OCI-LY7 (cell line): ENCODE results near the gene ADAM11. TPM values are rescaled to one million over a fixed set of nuclear protein-coding genes. Genes with fewer than 3 reads are reported as not detected.

ENCODE experiments used
- BruUV-seq: library from RNA; stranded (reverse); fragments of 400-500 nt; replicated peaks from 2 replicates; lab custom pipeline; 2021; lab: Mats Ljungman, UMichigan
- CTCF ChIA-PET: fragments of 300-600 bp; sonication (Branson Sonifier 250); formaldehyde crosslinking; loops from one replicate; lab custom pipeline; 2022; ENCODE audit warnings: antibody characterized with exemption; ENCODE audit not compliant: unreplicated experiment; lab: Charles Lee
- POLR2A ChIA-PET: fragments of 300-600 bp; sonication (Branson Sonifier 250); formaldehyde crosslinking; loops from one replicate; lab custom pipeline; 2022; ENCODE audit warnings: antibody characterized with exemption; lab: Charles Lee
- DNase-seq: peaks from one replicate; pipeline ENCODE4 v3.0.0-alpha.2; 2015; ENCODE audit warnings: low spot score
- H2AFZ ChIP-seq: fragments of 200-600 bp; sonication (generic), shearing (Covaris generic); 2 replicates; pipeline ENCODE4 v1.6.1; 2014; ENCODE audit warnings: mild to moderate bottlenecking, antibody characterized with exemption, low read length, moderate library complexity
- H3K27ac ChIP-seq: fragments of 200-600 bp; sonication (generic); 2 replicates; pipeline ENCODE4 v1.5.1; 2014; ENCODE audit warnings: mixed run types, low read depth, mild to moderate bottlenecking, moderate library complexity, low read length, inconsistent platforms; ENCODE audit not compliant: poor library complexity, severe bottlenecking
- H3K36me3 ChIP-seq: fragments of 200-600 bp; sonication (generic); 2 replicates; pipeline ENCODE4 v1.6.1; 2014; ENCODE audit warnings: mild to moderate bottlenecking, antibody characterized with exemption, low read length, moderate library complexity, mixed read lengths; ENCODE audit not compliant: insufficient read depth
- H3K4me1 ChIP-seq: fragments of 200-600 bp; sonication (generic); 2 replicates; pipeline ENCODE4 v1.5.1; 2014; ENCODE audit warnings: mild to moderate bottlenecking, low read length; ENCODE audit not compliant: insufficient read depth, poor library complexity, severe bottlenecking
- H3K4me2 ChIP-seq: fragments of 200-600 bp; sonication (generic); 2 replicates; pipeline ENCODE4 v1.6.1; 2014; ENCODE audit warnings: mild to moderate bottlenecking, low read length
- H3K4me3 ChIP-seq: fragments of 200-600 bp; sonication (generic); 2 replicates; pipeline ENCODE4 v1.5.1; 2014; ENCODE audit warnings: mild to moderate bottlenecking, low read depth, low read length; ENCODE audit not compliant: poor library complexity, severe bottlenecking
- H3K79me2 ChIP-seq: fragments of 200-600 bp; sonication (generic); 2 replicates; pipeline ENCODE4 v1.6.1; 2016; ENCODE audit warnings: low read depth, mild to moderate bottlenecking, low read length, moderate library complexity, mixed read lengths; ENCODE audit not compliant: insufficient read depth
- H3K9me2 ChIP-seq: fragments of 200-600 bp; sonication (generic); 2 replicates; pipeline ENCODE4 v1.6.1; 2016; ENCODE audit warnings: mild to moderate bottlenecking, low read length, mixed read lengths; ENCODE audit not compliant: insufficient read depth
- H3K9me3 ChIP-seq: fragments of 200-600 bp; sonication (generic); 2 replicates; pipeline ENCODE4 v1.6.1; 2014; ENCODE audit warnings: mild to moderate bottlenecking, mixed run types, low read length, mixed read lengths
- H4K20me1 ChIP-seq: fragments of 200-600 bp; sonication (generic); 2 replicates; pipeline ENCODE4 v1.6.1; 2014; ENCODE audit warnings: mild to moderate bottlenecking, antibody characterized with exemption, low read length, moderate library complexity, mixed read lengths; ENCODE audit not compliant: insufficient read depth
- EZH2phosphoT487 ChIP-seq: fragments of 200-600 bp; sonication (generic); IDR thresholded peaks from 2 replicates; pipeline ENCODE4 v1.6.1; 2018; ENCODE audit warnings: low read depth, borderline replicate concordance, mild to moderate bottlenecking, mixed run types, antibody characterized with exemption, low read length, moderate library complexity, mixed read lengths
- intact Hi-C: fragments of 100-400 bp; cut with micrococcal nuclease; formaldehyde crosslinking; loops from one replicate; pipeline ENCODE4 v1.10.0; 2022; ENCODE audit not compliant: unreplicated experiment
- total RNA-seq, 2 experiments: library from RNA; depleted of rRNA in 1 of 2; stranded (reverse); fragments of >200 nt in 1 of 2; shearing (Covaris generic) in 1 of 2; gene quantifications; 2 replicates each; pipeline ENCODE4 v1.2.3, GENCODE V29; 2014 to 2022
- TF ChIP-seq, protein P1 (sequence below): fragments of 200-600 bp; sonication (generic); conservative IDR thresholded peaks from 2 replicates; pipeline ENCODE4 v1.5.1; 2014; ENCODE audit warnings: mild to moderate bottlenecking, antibody characterized with exemption, low read length, moderate library complexity, mixed read lengths

ADAM11 gene
- total RNA-seq, 2 experiments from 2014 or later, result 1.1 to 3.3 TPM

DNA sequence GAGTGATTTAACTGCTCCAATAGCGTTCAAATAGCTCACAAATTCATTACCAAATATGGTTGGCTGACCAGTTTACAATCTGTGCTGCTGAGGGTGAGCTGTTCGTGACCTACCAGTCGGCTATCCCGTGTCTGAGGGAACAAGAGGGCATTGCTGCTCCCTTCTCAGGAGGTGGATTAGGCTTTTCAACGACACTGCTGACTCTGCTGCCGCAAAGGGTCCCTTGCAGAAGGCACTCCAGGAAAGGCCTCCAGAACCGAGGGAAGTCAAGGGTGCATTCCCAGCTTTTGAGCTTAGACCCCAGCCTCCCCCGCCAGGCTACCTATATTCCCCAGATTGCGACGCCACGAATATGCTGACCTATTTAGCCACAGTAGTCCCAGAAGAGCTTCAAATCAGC lies 39.0 kb downstream of the ADAM11 start:
- ChIA-PET POLR2A (interaction anchor here (1.0 kb wide), 1 partner anchor 12 kb away, joined by 5 read pairs; no protein-coding TSS in a partner anchor), CTCF (no interaction called here)
- no peaks in the 10 kb centered on the region for H3K4me1 ChIP-seq
- BruUV-seq, result no TSS peak
- no peaks in the 10 kb centered on the region for H3K9me3 ChIP-seq
- H3K9me2 ChIP-seq, result no peaks in the 10 kb centered on the region
- H3K36me3 ChIP-seq, result peaks cover 30% of the 10 kb centered on the region
- TF ChIP-seq, protein P1, sequence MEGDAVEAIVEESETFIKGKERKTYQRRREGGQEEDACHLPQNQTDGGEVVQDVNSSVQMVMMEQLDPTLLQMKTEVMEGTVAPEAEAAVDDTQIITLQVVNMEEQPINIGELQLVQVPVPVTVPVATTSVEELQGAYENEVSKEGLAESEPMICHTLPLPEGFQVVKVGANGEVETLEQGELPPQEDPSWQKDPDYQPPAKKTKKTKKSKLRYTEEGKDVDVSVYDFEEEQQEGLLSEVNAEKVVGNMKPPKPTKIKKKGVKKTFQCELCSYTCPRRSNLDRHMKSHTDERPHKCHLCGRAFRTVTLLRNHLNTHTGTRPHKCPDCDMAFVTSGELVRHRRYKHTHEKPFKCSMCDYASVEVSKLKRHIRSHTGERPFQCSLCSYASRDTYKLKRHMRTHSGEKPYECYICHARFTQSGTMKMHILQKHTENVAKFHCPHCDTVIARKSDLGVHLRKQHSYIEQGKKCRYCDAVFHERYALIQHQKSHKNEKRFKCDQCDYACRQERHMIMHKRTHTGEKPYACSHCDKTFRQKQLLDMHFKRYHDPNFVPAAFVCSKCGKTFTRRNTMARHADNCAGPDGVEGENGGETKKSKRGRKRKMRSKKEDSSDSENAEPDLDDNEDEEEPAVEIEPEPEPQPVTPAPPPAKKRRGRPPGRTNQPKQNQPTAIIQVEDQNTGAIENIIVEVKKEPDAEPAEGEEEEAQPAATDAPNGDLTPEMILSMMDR, result no peak
- TF ChIP-seq EZH2phosphoT487, result no peak
- no peak overlapping the region for H3K4me2 ChIP-seq
- H3K27ac ChIP-seq, result no peak overlapping the region
- no peak overlapping the region for H2AFZ ChIP-seq
- H3K79me2 ChIP-seq, result no peaks in the 10 kb centered on the region
- intact Hi-C loops, result no loop called here
- no peaks in the 10 kb centered on the region for H4K20me1 ChIP-seq
- H3K4me3 ChIP-seq, result no peak overlapping the region
- DNase-seq, result no peak

DNA sequence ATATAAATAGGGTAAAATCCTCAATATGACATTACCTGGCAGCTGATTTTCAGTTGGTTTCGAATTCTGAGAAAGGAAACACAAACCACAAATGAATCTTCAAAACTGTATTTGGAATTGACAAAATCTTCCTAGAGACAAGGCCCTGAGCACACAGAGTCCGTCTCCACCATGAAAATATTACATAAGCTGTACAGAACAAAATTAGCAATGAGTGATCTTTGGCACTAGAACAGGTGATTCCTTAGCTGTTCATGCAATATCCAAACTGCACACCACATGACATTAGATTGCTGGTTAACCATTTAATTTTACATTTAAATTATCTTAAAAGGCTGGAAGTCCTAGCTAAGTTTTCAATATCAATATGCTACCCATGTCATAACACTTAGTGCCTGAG lies 39.6 kb downstream of the ADAM11 start:
- Histone ChIP-seq H2AFZ (no peak overlapping the region), H3K9me3 (no peaks in the 10 kb centered on the region), H3K4me2 (no peak overlapping the region), H4K20me1 (no peaks in the 10 kb centered on the region), H3K9me2 (no peaks in the 10 kb centered on the region), H3K4me3 (no peak overlapping the region), H3K27ac (no peak overlapping the region), H3K36me3 (peaks cover 35% of the 10 kb centered on the region), H3K79me2 (no peaks in the 10 kb centered on the region), H3K4me1 (no peaks in the 10 kb centered on the region)
- intact Hi-C loops, result no loop called here
- ChIA-PET POLR2A (no interaction called here), CTCF (no interaction called here)
- no TSS peak for BruUV-seq
- TF ChIP-seq, protein P1, result no peak
- no peak for TF ChIP-seq EZH2phosphoT487
- DNase-seq, result no peak

DNA sequence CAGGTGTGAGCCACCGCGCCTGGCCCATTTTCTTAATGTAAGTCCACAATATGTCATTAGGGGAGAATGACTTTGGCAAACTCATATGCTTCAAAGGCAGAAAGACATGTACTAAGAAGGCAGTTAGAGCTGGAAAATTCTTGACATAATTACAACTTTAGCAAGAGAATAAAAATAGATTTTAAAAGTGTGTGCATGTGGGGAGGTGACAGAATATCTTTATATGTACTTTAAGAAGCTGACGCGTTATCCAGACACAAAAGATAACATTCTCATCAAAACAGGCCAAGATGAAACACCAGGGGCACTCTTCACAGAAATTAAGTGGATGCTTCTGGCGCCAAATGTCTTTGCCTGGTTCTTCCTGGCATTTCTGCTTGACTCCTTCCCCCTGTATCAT lies 43.1 kb downstream of the ADAM11 start:
- Histone ChIP-seq H4K20me1 (no peaks in the 10 kb centered on the region), H3K9me2 (no peaks in the 10 kb centered on the region), H3K9me3 (no peaks in the 10 kb centered on the region), H3K4me3 (no peak overlapping the region), H3K4me1 (no peaks in the 10 kb centered on the region), H3K27ac (no peak overlapping the region), H3K4me2 (no peak overlapping the region), H2AFZ (no peak overlapping the region), H3K79me2 (no peaks in the 10 kb centered on the region), H3K36me3 (peaks cover 68% of the 10 kb centered on the region)
- POLR2A ChIA-PET, result no interaction called here
- CTCF ChIA-PET, result no interaction called here
- no peak for DNase-seq
- intact Hi-C loops, result no loop called here
- TF ChIP-seq EZH2phosphoT487, result no peak
- TF ChIP-seq, protein P1, result no peak
- BruUV-seq, result no TSS peak
